MM.1S (cell line): Measurements from ENCODE around the gene PRM2.

ENCODE experiments used
- DNase-seq: peaks from one replicate; pipeline ENCODE4 v3.0.0-alpha.2; 2015
- H2AFZ ChIP-seq: fragments of 300-600 bp; sonication (generic); 2 replicates; pipeline ENCODE4 v1.6.0; 2016; ENCODE audit warnings: antibody characterized with exemption, low read length
- H3F3A ChIP-seq: fragments of 300-600 bp; sonication (generic); 2 replicates; pipeline ENCODE4 v1.6.1; 2016; ENCODE audit warnings: mild to moderate bottlenecking, antibody characterized with exemption, low read length, moderate library complexity, mixed read lengths; ENCODE audit not compliant: insufficient read depth
- H3K27ac ChIP-seq: fragments of 300-600 bp; sonication (generic); 2 replicates; pipeline ENCODE4 v1.5.1; 2016; ENCODE audit warnings: mild to moderate bottlenecking, low read length
- H3K27me3 ChIP-seq: fragments of 300-600 bp; sonication (generic); replicated peaks from 2 replicates; pipeline ENCODE4 v1.6.0; 2016; ENCODE audit warnings: low read length; ENCODE audit not compliant: insufficient read depth
- H3K36me3 ChIP-seq: fragments of 300-600 bp; sonication (generic); replicated peaks from 2 replicates; pipeline ENCODE4 v1.6.1; 2016; ENCODE audit warnings: mild to moderate bottlenecking, low read length, mixed read lengths; ENCODE audit not compliant: insufficient read depth
- H3K4me1 ChIP-seq: fragments of 300-600 bp; sonication (generic); 2 replicates; pipeline ENCODE4 v1.6.1; 2016; ENCODE audit warnings: low read length, mixed read lengths
- H3K4me2 ChIP-seq: fragments of 300-600 bp; sonication (generic); 2 replicates; pipeline ENCODE4 v1.6.0; 2016; ENCODE audit warnings: low read depth, low read length
- H3K4me3 ChIP-seq: fragments of 300-600 bp; sonication (generic); 2 replicates; pipeline ENCODE4 v1.5.1; 2016; ENCODE audit warnings: low read length, mixed read lengths
- H3K79me2 ChIP-seq: fragments of 300-600 bp; sonication (generic); 2 replicates; pipeline ENCODE4 v1.6.1; 2016; ENCODE audit warnings: mixed run types, low read length, mixed read lengths
- H3K9ac ChIP-seq: fragments of 300-600 bp; sonication (generic); 2 replicates; pipeline ENCODE4 v1.6.1; 2016; ENCODE audit warnings: low read length, mixed read lengths
- H3K9me2 ChIP-seq: fragments of 300-600 bp; sonication (generic); replicated peaks from 2 replicates; pipeline ENCODE4 v1.6.1; 2016; ENCODE audit warnings: mild to moderate bottlenecking, low read length, mixed read lengths; ENCODE audit not compliant: insufficient read depth
- H3K9me3 ChIP-seq: fragments of 300-600 bp; sonication (generic); replicated peaks from 2 replicates; pipeline ENCODE4 v1.6.1; 2016; ENCODE audit warnings: mild to moderate bottlenecking, low read length, mixed read lengths; ENCODE audit not compliant: insufficient read depth
- H4K20me1 ChIP-seq: fragments of 300-600 bp; sonication (generic); 2 replicates; pipeline ENCODE4 v1.6.1; 2016; ENCODE audit warnings: mild to moderate bottlenecking, low read length, moderate library complexity, mixed read lengths; ENCODE audit not compliant: insufficient read depth
- EZH2 ChIP-seq: fragments of 300-600 bp; sonication (generic); optimal IDR thresholded peaks from 2 replicates; pipeline ENCODE3; 2017; ENCODE audit warnings: low read depth, mild to moderate bottlenecking, antibody characterized with exemption, low read length, mixed read lengths
- EZH2phosphoT487 ChIP-seq: fragments of 300-600 bp; sonication (generic); IDR thresholded peaks from 2 replicates; pipeline ENCODE4 v1.6.1; 2018; ENCODE audit warnings: antibody characterized with exemption, low read length
- TF ChIP-seq, protein P1 (sequence below): fragments of 300-600 bp; sonication (generic); IDR thresholded peaks from 2 replicates; pipeline ENCODE4 v1.5.1; 2016; ENCODE audit warnings: antibody characterized with exemption, low read length, mixed read lengths

Gene PRM2

GRCh38 chr16:11271610-11272009 lies 4.7 kb downstream of the PRM2 start:
- Histone ChIP-seq H3K9me3 (no peaks in the 10 kb centered on the region), H3K27me3 (peaks cover 22% of the 10 kb centered on the region; the same call in 1 of the 2 replicates), H3K27ac (no peak overlapping the region), H3K36me3 (no peaks in the 10 kb centered on the region), H3K4me2 (no peak overlapping the region), H3K4me3 (no peak overlapping the region), H3K4me1 (no peaks in the 10 kb centered on the region), H3K79me2 (no peaks in the 10 kb centered on the region), H3K9ac (no peak overlapping the region), H4K20me1 (no peaks in the 10 kb centered on the region), H2AFZ (no peak overlapping the region), H3F3A (no peaks in the 10 kb centered on the region), H3K9me2 (no peaks in the 10 kb centered on the region)
- TF ChIP-seq, protein P1, sequence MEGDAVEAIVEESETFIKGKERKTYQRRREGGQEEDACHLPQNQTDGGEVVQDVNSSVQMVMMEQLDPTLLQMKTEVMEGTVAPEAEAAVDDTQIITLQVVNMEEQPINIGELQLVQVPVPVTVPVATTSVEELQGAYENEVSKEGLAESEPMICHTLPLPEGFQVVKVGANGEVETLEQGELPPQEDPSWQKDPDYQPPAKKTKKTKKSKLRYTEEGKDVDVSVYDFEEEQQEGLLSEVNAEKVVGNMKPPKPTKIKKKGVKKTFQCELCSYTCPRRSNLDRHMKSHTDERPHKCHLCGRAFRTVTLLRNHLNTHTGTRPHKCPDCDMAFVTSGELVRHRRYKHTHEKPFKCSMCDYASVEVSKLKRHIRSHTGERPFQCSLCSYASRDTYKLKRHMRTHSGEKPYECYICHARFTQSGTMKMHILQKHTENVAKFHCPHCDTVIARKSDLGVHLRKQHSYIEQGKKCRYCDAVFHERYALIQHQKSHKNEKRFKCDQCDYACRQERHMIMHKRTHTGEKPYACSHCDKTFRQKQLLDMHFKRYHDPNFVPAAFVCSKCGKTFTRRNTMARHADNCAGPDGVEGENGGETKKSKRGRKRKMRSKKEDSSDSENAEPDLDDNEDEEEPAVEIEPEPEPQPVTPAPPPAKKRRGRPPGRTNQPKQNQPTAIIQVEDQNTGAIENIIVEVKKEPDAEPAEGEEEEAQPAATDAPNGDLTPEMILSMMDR = no peak
- TF ChIP-seq EZH2 (no peak), EZH2phosphoT487 (no peak)
- DNase-seq = no peak

DNA sequence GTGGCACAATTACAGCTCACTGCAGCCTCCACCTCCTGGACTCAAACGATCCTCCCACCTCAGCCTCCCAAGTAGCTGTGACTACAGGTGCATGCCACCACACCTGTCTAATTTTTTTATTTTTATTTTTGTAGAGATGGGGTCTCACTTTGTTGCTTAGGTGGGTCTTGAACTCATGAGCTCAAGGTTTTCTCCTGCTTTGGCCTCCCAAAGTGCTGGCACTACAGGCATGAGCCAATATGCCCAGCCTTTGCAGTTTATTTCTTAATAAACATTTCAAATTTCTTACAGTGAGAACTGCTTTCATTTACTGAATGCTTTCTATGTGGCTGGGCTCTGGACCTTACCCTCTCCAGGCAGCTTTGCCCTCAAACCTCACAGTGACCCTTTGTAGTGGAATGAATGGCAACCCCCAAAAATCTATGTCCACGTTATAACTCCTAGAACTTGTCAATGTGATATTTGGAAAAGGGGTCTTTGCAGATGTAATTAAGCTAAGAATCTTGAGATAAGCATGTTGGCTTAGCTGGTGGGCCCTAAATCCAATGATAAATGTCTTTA lies 5.6 kb downstream of the PRM2 start:
- TF ChIP-seq EZH2 (no peak), EZH2phosphoT487 (no peak)
- TF ChIP-seq, protein P1 = no peak
- no peaks in the 10 kb centered on the region for H3K9me2 ChIP-seq
- no peaks in the 10 kb centered on the region for H3K9me3 ChIP-seq
- H3K9ac ChIP-seq = no peak overlapping the region
- peaks cover 22% of the 10 kb centered on the region; the same call in 1 of the 2 replicates for H3K27me3 ChIP-seq
- no peak for DNase-seq
- no peak overlapping the region for H2AFZ ChIP-seq
- H3F3A ChIP-seq = no peaks in the 10 kb centered on the region
- no peaks in the 10 kb centered on the region for H4K20me1 ChIP-seq
- H3K4me3 ChIP-seq = no peak overlapping the region
- H3K4me1 ChIP-seq = no peaks in the 10 kb centered on the region
- no peaks in the 10 kb centered on the region for H3K79me2 ChIP-seq
- H3K4me2 ChIP-seq = no peak overlapping the region
- H3K27ac ChIP-seq = no peak overlapping the region
- H3K36me3 ChIP-seq = no peaks in the 10 kb centered on the region

- H3K9ac ChIP-seq = no peak within 1 kb of the TSS
- H3K9me2 ChIP-seq = no peaks in the 10 kb centered on the region
- H3K4me2 ChIP-seq = no peak within 1 kb of the TSS
- H4K20me1 ChIP-seq = no peaks in the 10 kb centered on the region
- H3F3A ChIP-seq = no peaks in the 10 kb centered on the region
- H2AFZ ChIP-seq = no peak within 1 kb of the TSS
- DNase-seq = no peak
- TF ChIP-seq EZH2 (no peak), EZH2phosphoT487 (no peak)
- TF ChIP-seq, protein P1 = no peak
- no peaks in the 10 kb centered on the region for H3K36me3 ChIP-seq
- H3K27me3 ChIP-seq = peaks cover 19% of the 10 kb centered on the region; the same call in 1 of the 2 replicates
- H3K27ac ChIP-seq = no peak within 1 kb of the TSS
- H3K79me2 ChIP-seq = no peaks in the 10 kb centered on the region
- no peaks in the 10 kb centered on the region for H3K9me3 ChIP-seq
- H3K4me1 ChIP-seq = no peaks in the 10 kb centered on the region
- no peak within 1 kb of the TSS for H3K4me3 ChIP-seq
Observed at GRCh38 chr16:11268921-11269375, 7.3 kb downstream of the PRM2 start, which contains the start of gene TNP2. TNP2 (minus strand) TSS chr16:11269325; CDS start chr16:11269262, 63 bp downstream.
